H9 (cell line): ENCODE results near the gene GCNA. TPM values are rescaled to one million over a fixed set of nuclear protein-coding genes. Genes with fewer than 3 reads are reported as not detected.

Experiments
- DNase-seq: peaks from one replicate; pipeline ENCODE4 v3.0.0-alpha.2; 2017
- H2AFZ ChIP-seq: one replicate; pipeline ENCODE4 v1.6.1; 2013; ENCODE audit warnings: mild to moderate bottlenecking, low read length, control low read depth, moderate library complexity
- H2AK5ac ChIP-seq: 2 replicates; pipeline ENCODE4 v1.6.1; 2013; ENCODE audit warnings: low read length, control low read depth, mixed read lengths; ENCODE audit not compliant: insufficient read length
- H2BK120ac ChIP-seq: one replicate; pipeline ENCODE4 v1.6.1; 2013; ENCODE audit warnings: low read depth, mild to moderate bottlenecking, low read length, control low read depth, inconsistent platforms; ENCODE audit not compliant: poor library complexity, severe bottlenecking
- H2BK12ac ChIP-seq: 2 replicates; pipeline ENCODE4 v1.6.1; 2013; ENCODE audit warnings: low read length, control low read depth, mixed read lengths, low read depth; ENCODE audit not compliant: insufficient read length
- H2BK15ac ChIP-seq: 2 replicates; pipeline ENCODE4 v1.6.1; 2013; ENCODE audit warnings: low read depth, low read length, control low read depth
- H2BK20ac ChIP-seq: one replicate; pipeline ENCODE4 v1.6.1; 2013; ENCODE audit warnings: low read depth, mild to moderate bottlenecking, low read length, control low read depth, inconsistent platforms; ENCODE audit not compliant: poor library complexity, severe bottlenecking
- H2BK5ac ChIP-seq: 2 replicates; pipeline ENCODE4 v1.6.1; 2013; ENCODE audit warnings: low read length, control low read depth, mixed read lengths; ENCODE audit not compliant: insufficient read length
- H3K14ac ChIP-seq: 2 replicates; pipeline ENCODE4 v1.6.1; 2013; ENCODE audit warnings: low read length, control low read depth; ENCODE audit not compliant: insufficient read depth
- H3K18ac ChIP-seq: 2 replicates; pipeline ENCODE4 v1.6.1; 2013; ENCODE audit warnings: low read depth, mild to moderate bottlenecking, mixed read lengths, low read length, control low read depth; ENCODE audit not compliant: insufficient read length
- H3K23ac ChIP-seq: 2 replicates; pipeline ENCODE4 v1.6.1; 2013; ENCODE audit warnings: low read length, control low read depth, mixed read lengths, low read depth; ENCODE audit not compliant: insufficient read length
- H3K23me2 ChIP-seq: 2 replicates; pipeline ENCODE4 v1.6.1; 2013; ENCODE audit warnings: low read depth, mild to moderate bottlenecking, mixed read lengths, low read length, control low read depth; ENCODE audit not compliant: insufficient read length, poor library complexity, severe bottlenecking
- H3K27ac ChIP-seq: 2 replicates; pipeline ENCODE4 v1.5.1; 2013; ENCODE audit warnings: low read length, control low read depth, mixed read lengths, low read depth; ENCODE audit not compliant: insufficient read length
- H3K27me3 ChIP-seq: 2 replicates; pipeline ENCODE4 v1.6.1; 2013; ENCODE audit warnings: low read length, control low read depth, inconsistent platforms; ENCODE audit not compliant: insufficient read depth
- H3K4ac ChIP-seq: 2 replicates; pipeline ENCODE4 v1.6.1; 2013; ENCODE audit warnings: low read depth, mild to moderate bottlenecking, control low read depth, inconsistent platforms, low read length, moderate library complexity
- H3K4me1 ChIP-seq: 2 replicates; pipeline ENCODE4 v1.6.1; 2013; ENCODE audit warnings: low read length, control low read depth, inconsistent platforms; ENCODE audit not compliant: insufficient read depth
- H3K4me2 ChIP-seq: 2 replicates; pipeline ENCODE4 v1.6.1; 2013; ENCODE audit warnings: low read length, control low read depth, mixed read lengths; ENCODE audit not compliant: insufficient read length, insufficient read depth
- H3K56ac ChIP-seq: 2 replicates; pipeline ENCODE4 v1.6.1; 2013; ENCODE audit warnings: low read depth, mild to moderate bottlenecking, mixed read lengths, low read length, control low read depth; ENCODE audit not compliant: insufficient read length
- H3K79me1 ChIP-seq: 2 replicates; pipeline ENCODE4 v1.6.1; 2013; ENCODE audit warnings: low read depth, mild to moderate bottlenecking, moderate library complexity, low read length, control low read depth, inconsistent platforms; ENCODE audit not compliant: insufficient read depth, poor library complexity, severe bottlenecking
- H3K79me2 ChIP-seq: 2 replicates; pipeline ENCODE4 v1.6.1; 2013; ENCODE audit warnings: low read length, control low read depth, inconsistent platforms; ENCODE audit not compliant: insufficient read depth
- H3K9ac ChIP-seq: 2 replicates; pipeline ENCODE4 v1.6.1; 2013; ENCODE audit warnings: low read length, control low read depth, mixed read lengths; ENCODE audit not compliant: insufficient read length; ENCODE audit errors: extremely low read depth
- H3K9me3 ChIP-seq: one replicate; pipeline ENCODE4 v1.6.1; 2013; ENCODE audit warnings: low read depth, low read length, inconsistent platforms; ENCODE audit not compliant: control insufficient read depth
- H3T11ph ChIP-seq: one replicate; pipeline ENCODE4 v1.6.1; 2013; ENCODE audit warnings: mild to moderate bottlenecking, low read length, control low read depth, inconsistent platforms
- H4K20me1 ChIP-seq: one replicate; pipeline ENCODE4 v1.6.1; 2013; ENCODE audit not compliant: control insufficient read depth, insufficient read length, insufficient read depth
- H4K5ac ChIP-seq: 2 replicates; pipeline ENCODE4 v1.6.1; 2013; ENCODE audit warnings: low read depth, mild to moderate bottlenecking, mixed read lengths, low read length, control low read depth; ENCODE audit not compliant: insufficient read length
- H4K8ac ChIP-seq: replicated peaks from 2 replicates; pipeline ENCODE4 v1.6.1; 2013; ENCODE audit warnings: low read length, control low read depth, mixed read lengths, low read depth; ENCODE audit not compliant: insufficient read length
- H4K91ac ChIP-seq: 2 replicates; pipeline ENCODE4 v1.6.1; 2013; ENCODE audit warnings: low read depth, mild to moderate bottlenecking, moderate library complexity, mixed read lengths, low read length, control low read depth; ENCODE audit not compliant: insufficient read length
- H3K27ac Mint-ChIP-seq, 3 experiments: 2 replicates in 2 of 3; 3 replicates in 1 of 3; pipeline ENCODE4 v1.8.0; 2020 to 2021; ENCODE audit warnings: mixed read lengths in 3 of 3, mild to moderate bottlenecking in 1 of 3, moderate library complexity in 1 of 3
- H3K27me3 Mint-ChIP-seq: 2 replicates; pipeline ENCODE4 v1.8.0; 2021; ENCODE audit warnings: low read depth, mild to moderate bottlenecking, moderate library complexity, mixed read lengths
- H3K36me3 Mint-ChIP-seq, 3 experiments: 2 replicates in 2 of 3; 3 replicates in 1 of 3; pipeline ENCODE4 v1.8.0; 2020 to 2021; ENCODE audit warnings: low read depth in 3 of 3, mixed read lengths in 3 of 3; ENCODE audit not compliant: insufficient read depth in 1 of 3
- H3K4me1 Mint-ChIP-seq, 2 experiments: 2 replicates each; pipeline ENCODE4 v1.8.0; 2020; ENCODE audit warnings: mixed read lengths in 2 of 2
- H3K4me3 Mint-ChIP-seq, 2 experiments: 2 replicates in 1 of 2; 3 replicates in 1 of 2; pipeline ENCODE4 v1.8.0; 2020 to 2021; ENCODE audit warnings: mild to moderate bottlenecking in 2 of 2, mixed read lengths in 2 of 2, moderate library complexity in 1 of 2
- H3K9me3 Mint-ChIP-seq, 2 experiments: 2 replicates in 1 of 2; 3 replicates in 1 of 2; pipeline ENCODE4 v1.8.0; 2020; ENCODE audit warnings: mild to moderate bottlenecking in 2 of 2, mixed read lengths in 2 of 2, moderate library complexity in 1 of 2
- CTCF ChIP-seq: fragments of 200-600 bp; sonication (generic); conservative IDR thresholded peaks from 3 replicates; pipeline ENCODE4 v1.8.0; 2021; ENCODE audit warnings: antibody characterized with exemption, mild to moderate bottlenecking
- WGBS: extraction: QIAGEN DNeasy Blood & Tissue Kit; methylation state at CpG from one replicate; pipeline ENCODE4 v1.1.7; 2013; ENCODE audit warnings: missing lambda C conversion rate, low lambda C conversion rate, mixed read lengths; ENCODE audit not compliant: insufficient read length; ENCODE audit errors: extremely low coverage; 5-methylcytosine and 5-hydroxymethylcytosine counted together
- total RNA-seq: library from RNA; stranded (reverse); gene quantifications from 2 replicates; pipeline ENCODE4 v1.2.1, GENCODE V29; 2021

GCNA gene
- total RNA-seq, 1 experiment from 2014 or later = 0.96 TPM

- Histone ChIP-seq H3K9ac (peak overlapping the region; percentile 94), H4K8ac (no peak overlapping the region), H3K18ac (no peak overlapping the region), H3K23ac (no peak overlapping the region), H3K27me3 (no peaks in the 10 kb centered on the region), H3K9me3 (peaks cover 41% of the 10 kb centered on the region), H2BK20ac (no peak overlapping the region), H3K4me1 (no peaks in the 10 kb centered on the region; the same call in none of the 2 replicates), H4K20me1 (no peaks in the 10 kb centered on the region), H2BK5ac (no peak overlapping the region), H3K79me2 (peaks cover 39% of the 10 kb centered on the region; the same call in 1 of the 2 replicates), H3K27ac (no peak overlapping the region), H2AFZ (no peak overlapping the region), H4K91ac (no peak overlapping the region), H3K4ac (no peak overlapping the region), H3T11ph (no peak overlapping the region), H3K79me1 (no peaks in the 10 kb centered on the region), H2BK12ac (no peak overlapping the region), H2AK5ac (no peak overlapping the region), H2BK120ac (no peak overlapping the region), H3K23me2 (peaks cover 8% of the 10 kb centered on the region), H3K56ac (no peak overlapping the region), H2BK15ac (no peak overlapping the region), H3K14ac (no peak overlapping the region), H4K5ac (no peak overlapping the region), H3K4me2 (peak overlapping the region; percentile 65)
- H3K27ac Mint-ChIP-seq = peak overlapping the region; percentile 27 to 65 (median 49); a peak in 3 of 7 replicates
- peaks cover 59 to 67% of the 10 kb centered on the region in 2 experiments for H3K9me3 Mint-ChIP-seq
- H3K36me3 Mint-ChIP-seq = peaks cover 17 to 49% (median 31%) of the 10 kb centered on the region in 3 experiments
- no peak for DNase-seq
- TF ChIP-seq CTCF = no peak
- peaks cover 2% of the 10 kb centered on the region; the same call in 1 of the 2 replicates for H3K27me3 Mint-ChIP-seq
- no CpG with 5 or more reads among the region's 9 CpGs for WGBS
- H3K4me3 Mint-ChIP-seq = peak overlapping the region; percentile 92 to 95
- H3K4me1 Mint-ChIP-seq = peaks cover 10 to 28% of the 10 kb centered on the region in 2 experiments
Measured at GRCh38 chrX:71534773-71535544, 43.3 kb upstream of the GCNA start.
